GM12891 (cell line): ENCODE data around the gene CCDC102B.

ENCODE experiments used
- POLR2A ChIP-seq: IDR thresholded peaks from 2 replicates; pipeline ENCODE4 v1.6.1; 2011; ENCODE audit warnings: low read depth, low read length, control low read depth
- POLR2AphosphoS5 ChIP-seq: IDR thresholded peaks from 2 replicates; pipeline ENCODE4 v1.6.1; 2011; ENCODE audit warnings: low read depth, low read length, control low read depth
- POU2F2 ChIP-seq: IDR thresholded peaks from 2 replicates; pipeline ENCODE4 v1.6.1; 2011; ENCODE audit warnings: low read depth, mild to moderate bottlenecking, control low read depth, low read length, moderate library complexity
- TAF1 ChIP-seq: IDR thresholded peaks from 2 replicates; pipeline ENCODE4 v1.6.1; 2011; ENCODE audit warnings: low read depth, low read length, control low read depth

- TF ChIP-seq TAF1, result no peak
- no peak for TF ChIP-seq POLR2AphosphoS5
- TF ChIP-seq POU2F2, result no peak
- TF ChIP-seq POLR2A, result no peak
These were observed 5.5 kb downstream of the CCDC102B start for GRCh38 chr18:68803356-68803755.
